Liver (tissue), 3 donors: ENCODE results near the gene IRS1.
A peak's percentile ranks its signal among the peaks of the same experiment; 100 is the strongest.

Experiments used
- CTCF ChIP-seq: fragments of 150-350 bp; IDR thresholded peaks from 2 replicates; pipeline ENCODE4 v1.5.1; 2017; ENCODE audit warnings: improper control_type of control experiment, low read depth, low read length; ENCODE audit not compliant: missing input control
- GABPA ChIP-seq, 2 donors: IDR thresholded peaks in 1 of 2; conservative IDR thresholded peaks in 1 of 2; 2 replicates each; pipeline ENCODE4 v1.6.1; 2016; ENCODE audit warnings: antibody characterized with exemption in 2 of 2, mild to moderate bottlenecking in 1 of 2, moderate library complexity in 1 of 2
- JUND ChIP-seq, 2 donors: IDR thresholded peaks; 2 replicates each; pipeline ENCODE4 v1.6.1; 2016; ENCODE audit warnings: antibody characterized with exemption in 2 of 2
- MAX ChIP-seq: IDR thresholded peaks from 2 replicates; pipeline ENCODE4 v1.6.1; 2016; ENCODE audit warnings: antibody characterized with exemption
- RAD21 ChIP-seq, 2 donors: IDR thresholded peaks; 2 replicates each; pipeline ENCODE4 v1.6.1; 2016; ENCODE audit warnings: antibody characterized with exemption in 2 of 2, mild to moderate bottlenecking in 2 of 2
- REST ChIP-seq: IDR thresholded peaks from 2 replicates; pipeline ENCODE4 v1.6.1; 2016; ENCODE audit warnings: antibody characterized with exemption, mild to moderate bottlenecking
- donor health status: healthy.
- donor health status: healthy.

- TF ChIP-seq MAX (no peak), CTCF (no peak), REST (no peak), GABPA (IDR thresholded peaks at IDR 0.05 in 1 of 2, conservative IDR thresholded peaks at IDR 0.05 in 1 of 2) (no peak), RAD21 (IDR thresholded peaks at IDR 0.05) (peak in 1 of 2 donors; percentile 3), JUND (IDR thresholded peaks at IDR 0.05) (no peak)
Observed at GRCh38 chr2:226790431-226790830, 9.2 kb downstream of the IRS1 start.
